ENCODE measurements around the gene SV2B. TPM values are rescaled to one million over a fixed set of nuclear protein-coding genes. Genes with fewer than 3 reads are reported as not detected.

The SV2B gene
- total and polyA plus RNA-seq, 9 donors, result 2.6 to 4.6 (median 3.1) TPM

DNA sequence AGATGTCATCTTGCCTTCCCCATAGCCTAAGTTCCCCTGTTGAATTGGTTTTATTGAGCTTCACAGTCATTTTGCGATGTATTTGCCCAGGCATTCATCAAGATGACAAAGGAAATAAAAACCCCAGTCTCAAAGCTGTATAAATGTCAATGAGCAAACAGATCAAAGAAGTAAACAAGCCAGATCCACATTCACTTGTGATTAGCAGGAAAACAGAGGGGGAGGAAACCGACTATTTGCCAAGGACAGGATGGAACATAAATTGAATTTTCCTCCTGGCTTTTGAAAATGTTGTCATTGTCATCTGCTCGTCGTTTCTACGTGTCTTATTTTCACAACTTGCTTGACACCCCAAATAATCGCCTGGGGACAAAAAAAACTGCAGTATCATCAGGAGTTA lies 83.5 kb downstream of the SV2B start:
- Histone ChIP-seq H3K4me3 (ENCODE audit: low read length) (no peak overlapping the region), H3K36me3 (ENCODE audit: control insufficient read depth, insufficient read depth, low read length) (no peaks in the 10 kb centered on the region), H3K27ac (ENCODE audit: low read length) (no peak overlapping the region), H3K27me3 (ENCODE audit: control insufficient read depth, insufficient read depth, low read length) (no peaks in the 10 kb centered on the region), H3K9me3 (replicated peaks; ENCODE audit: control insufficient read depth, low read depth, low read length) (no peaks in the 10 kb centered on the region), H3K4me1 (ENCODE audit: control insufficient read depth, insufficient read depth, low read length) (no peaks in the 10 kb centered on the region)
- DNase-seq, result no peak
- WGBS (ENCODE audit: insufficient coverage), result no CpG with 5 or more reads among the region's 6 CpGs

DNA sequence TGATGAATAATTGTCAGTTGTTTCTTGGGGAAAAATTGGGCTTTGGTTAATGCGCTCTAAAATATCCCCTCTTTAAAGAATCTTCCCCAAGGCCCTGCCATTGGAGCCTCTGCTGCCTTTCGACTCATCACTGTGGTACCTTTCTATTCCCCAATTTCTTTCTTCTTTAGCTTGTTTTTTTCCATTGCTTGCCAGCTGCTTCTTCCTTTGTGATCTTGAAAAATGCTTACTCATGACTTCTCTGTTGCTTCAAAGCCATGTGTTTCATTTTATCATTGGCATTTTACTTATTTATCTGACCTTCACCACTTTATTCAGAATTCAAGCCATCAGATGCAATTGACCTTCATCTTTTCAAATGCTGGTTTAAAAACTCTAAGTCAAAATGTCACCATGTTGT lies 84.4 kb downstream of the SV2B start:
- no peak overlapping the region for H3K27ac ChIP-seq (ENCODE audit: low read length)
- H3K9me3 ChIP-seq (replicated peaks; ENCODE audit: control insufficient read depth, low read depth, low read length), result no peaks in the 10 kb centered on the region
- no peak overlapping the region for H3K4me3 ChIP-seq (ENCODE audit: low read length)
- no peaks in the 10 kb centered on the region for H3K36me3 ChIP-seq (ENCODE audit: control insufficient read depth, insufficient read depth, low read length)
- no peak for DNase-seq
- WGBS (ENCODE audit: insufficient coverage), result 89% methylated on average over 1 of the region's 2 CpGs
- no peaks in the 10 kb centered on the region for H3K27me3 ChIP-seq (ENCODE audit: control insufficient read depth, insufficient read depth, low read length)
- H3K4me1 ChIP-seq (ENCODE audit: control insufficient read depth, insufficient read depth, low read length), result no peaks in the 10 kb centered on the region

DNA sequence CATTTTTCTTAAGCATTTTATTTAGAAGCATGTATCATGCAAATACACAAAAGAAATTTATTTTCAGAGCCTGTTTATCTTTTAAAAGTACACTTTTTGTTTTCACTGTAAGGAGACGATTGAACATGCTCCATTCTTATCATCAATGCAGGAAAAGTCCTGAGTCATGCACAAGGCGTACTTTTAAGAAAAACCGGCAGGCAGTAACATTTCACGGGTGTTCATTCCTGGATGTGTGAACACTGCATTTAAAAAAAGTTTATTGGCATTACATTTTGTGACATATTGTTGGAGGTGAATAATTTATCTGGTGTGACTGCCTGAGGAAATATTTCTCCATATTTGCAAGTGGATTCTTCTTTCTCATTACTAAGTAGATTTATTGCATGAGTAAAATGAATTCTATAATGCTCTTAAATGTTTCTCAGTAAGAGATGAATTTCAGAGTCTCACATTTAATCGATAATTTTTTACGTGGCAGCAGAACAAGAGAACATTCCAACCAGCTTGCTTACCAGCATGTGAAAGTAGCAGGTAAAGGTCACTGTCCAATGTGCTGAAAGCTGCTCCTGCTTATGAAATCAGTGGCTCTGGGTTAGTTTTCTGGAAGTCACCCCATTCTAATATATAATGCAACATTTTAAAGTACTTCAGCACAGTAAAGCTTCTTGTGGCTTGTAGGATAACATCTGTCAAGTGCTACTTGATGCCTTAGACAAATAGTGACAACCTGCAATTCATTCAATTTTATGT lies 87.0 kb downstream of the SV2B start:
- H3K4me1 ChIP-seq (ENCODE audit: control insufficient read depth, insufficient read depth, low read length), result no peaks in the 10 kb centered on the region
- peak; percentile 43 for DNase-seq
- WGBS (ENCODE audit: insufficient coverage), result 40% methylated on average over 1 of the region's 6 CpGs

DNA sequence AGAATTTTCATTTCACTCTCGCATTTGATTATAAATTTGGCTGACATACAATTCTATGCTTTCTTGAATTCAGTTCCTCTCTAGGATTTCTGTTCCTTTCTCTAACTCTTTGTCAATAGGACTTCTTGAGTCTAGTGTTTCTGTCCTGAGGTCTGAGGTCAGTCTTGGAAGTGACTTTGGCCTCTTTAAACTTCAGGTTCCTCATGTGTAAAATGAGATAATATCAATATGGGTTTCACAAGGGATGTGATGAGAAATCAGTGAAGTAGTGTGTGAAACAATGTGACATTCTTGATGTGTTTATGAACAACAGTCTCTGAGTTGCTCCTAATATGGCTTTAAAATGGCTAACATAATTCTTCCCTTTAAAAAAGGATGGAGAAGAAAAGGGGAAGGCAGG lies 92.2 kb downstream of the SV2B start:
- Histone ChIP-seq H3K27ac (ENCODE audit: low read length) (no peak overlapping the region), H3K27me3 (ENCODE audit: control insufficient read depth, insufficient read depth, low read length) (no peaks in the 10 kb centered on the region), H3K9me3 (replicated peaks; ENCODE audit: control insufficient read depth, low read depth, low read length) (no peaks in the 10 kb centered on the region), H3K36me3 (ENCODE audit: control insufficient read depth, insufficient read depth, low read length) (no peaks in the 10 kb centered on the region), H3K4me3 (ENCODE audit: low read length) (no peak overlapping the region), H3K4me1 (ENCODE audit: control insufficient read depth, insufficient read depth, low read length) (no peaks in the 10 kb centered on the region)
- no CpG with 5 or more reads among the region's 1 CpG for WGBS (ENCODE audit: insufficient coverage)
- DNase-seq, result no peak

More for the DNA sequence above, 87.0 kb downstream of the SV2B start:
- Histone ChIP-seq H3K36me3 (ENCODE audit: control insufficient read depth, insufficient read depth, low read length) (no peaks in the 10 kb centered on the region), H3K27ac (ENCODE audit: low read length) (no peak overlapping the region), H3K4me3 (ENCODE audit: low read length) (no peak overlapping the region), H3K27me3 (ENCODE audit: control insufficient read depth, insufficient read depth, low read length) (no peaks in the 10 kb centered on the region), H3K9me3 (replicated peaks; ENCODE audit: control insufficient read depth, low read depth, low read length) (no peaks in the 10 kb centered on the region)

DNA sequence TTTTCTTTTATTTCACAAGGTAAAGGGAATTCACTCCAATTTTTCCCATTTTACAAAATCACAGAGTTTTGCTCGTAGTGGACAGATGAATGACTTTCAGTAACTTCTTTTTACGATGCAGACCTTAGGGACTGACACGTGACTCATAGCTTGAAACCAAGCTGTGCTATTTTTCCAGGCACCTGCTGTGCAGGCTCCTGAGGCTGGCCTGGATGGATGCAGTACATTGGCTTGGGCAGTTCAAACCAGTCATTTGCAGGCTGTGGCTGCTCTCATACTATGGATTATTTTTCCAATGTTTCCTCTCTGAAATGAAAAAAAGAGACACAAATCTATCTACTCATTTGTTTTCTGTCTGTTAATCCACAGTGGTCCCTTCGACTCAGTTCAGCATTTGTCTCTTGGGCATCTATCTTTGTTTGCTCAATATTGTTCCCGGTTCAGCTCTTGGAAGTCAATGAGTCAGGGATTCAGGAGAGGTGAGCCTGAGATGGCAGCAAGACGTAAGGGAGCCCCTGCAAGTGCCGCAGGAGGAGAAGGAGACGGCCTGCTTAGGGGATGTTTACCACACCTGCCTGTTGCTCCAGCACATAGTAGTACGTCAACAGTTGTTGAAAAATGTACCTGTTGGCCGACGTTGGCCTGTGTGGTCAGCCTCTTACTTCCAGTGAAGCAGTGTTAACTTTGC lies 92.8 kb downstream of the SV2B start:
- Histone ChIP-seq H3K4me1 (ENCODE audit: control insufficient read depth, insufficient read depth, low read length) (no peaks in the 10 kb centered on the region), H3K9me3 (replicated peaks; ENCODE audit: control insufficient read depth, low read depth, low read length) (no peaks in the 10 kb centered on the region), H3K27me3 (ENCODE audit: control insufficient read depth, insufficient read depth, low read length) (no peaks in the 10 kb centered on the region), H3K27ac (ENCODE audit: low read length) (no peak overlapping the region), H3K36me3 (ENCODE audit: control insufficient read depth, insufficient read depth, low read length) (no peaks in the 10 kb centered on the region), H3K4me3 (ENCODE audit: low read length) (no peak overlapping the region)
- 71% methylated on average over 10 of the region's 11 CpGs for WGBS (ENCODE audit: insufficient coverage)
- no peak for DNase-seq

DNA sequence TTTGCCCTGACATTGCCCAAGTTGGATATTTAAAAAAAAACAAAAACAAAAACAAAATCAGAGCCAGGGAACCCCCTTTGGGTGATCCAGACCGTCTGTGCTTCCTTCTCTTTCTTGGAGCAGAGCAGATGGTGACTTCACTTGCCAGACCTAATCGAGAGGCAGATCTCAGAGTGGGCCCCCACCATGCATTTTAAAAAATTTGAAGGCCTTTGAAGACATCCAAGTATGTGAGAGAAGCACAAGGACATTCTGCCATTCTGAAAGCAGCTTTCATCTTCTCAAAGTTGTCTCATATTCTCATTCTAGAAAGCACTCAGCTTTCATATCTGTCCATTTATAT lies 93.3 kb downstream of the SV2B start:
- Histone ChIP-seq H3K27me3 (ENCODE audit: control insufficient read depth, insufficient read depth, low read length) (no peaks in the 10 kb centered on the region), H3K36me3 (ENCODE audit: control insufficient read depth, insufficient read depth, low read length) (no peaks in the 10 kb centered on the region), H3K4me3 (ENCODE audit: low read length) (no peak overlapping the region), H3K27ac (ENCODE audit: low read length) (no peak overlapping the region), H3K9me3 (replicated peaks; ENCODE audit: control insufficient read depth, low read depth, low read length) (no peaks in the 10 kb centered on the region), H3K4me1 (ENCODE audit: control insufficient read depth, insufficient read depth, low read length) (no peaks in the 10 kb centered on the region)
- DNase-seq, result no peak
- WGBS (ENCODE audit: insufficient coverage), result no CpG with 5 or more reads among the region's 2 CpGs

DNA sequence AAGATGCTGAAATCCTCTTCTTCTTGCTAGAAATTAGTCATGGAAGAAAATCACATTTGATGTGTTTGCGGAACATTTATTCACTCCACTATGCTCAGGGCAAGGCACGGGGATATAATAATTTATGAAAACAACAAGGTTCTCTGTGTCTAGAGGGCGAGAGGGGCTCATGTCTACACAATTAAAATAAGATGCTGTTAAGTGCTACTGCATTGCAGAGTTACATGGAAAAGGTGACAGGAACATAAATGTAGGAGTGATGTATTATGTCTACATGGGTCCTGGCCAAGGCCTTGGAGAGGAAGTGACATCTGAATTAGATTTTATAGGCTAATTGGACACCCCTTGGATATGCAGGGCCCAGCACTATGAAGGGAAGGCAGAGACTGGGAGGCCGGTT lies 96.1 kb downstream of the SV2B start:
- no peak overlapping the region for H3K4me3 ChIP-seq (ENCODE audit: low read length)
- no peaks in the 10 kb centered on the region for H3K4me1 ChIP-seq (ENCODE audit: control insufficient read depth, insufficient read depth, low read length)
- H3K27ac ChIP-seq (ENCODE audit: low read length), result no peak overlapping the region
- no peak for DNase-seq
- no peaks in the 10 kb centered on the region for H3K9me3 ChIP-seq (replicated peaks; ENCODE audit: control insufficient read depth, low read depth, low read length)
- H3K36me3 ChIP-seq (ENCODE audit: control insufficient read depth, insufficient read depth, low read length), result no peaks in the 10 kb centered on the region
- 50% methylated on average over 2 of the region's 4 CpGs for WGBS (ENCODE audit: insufficient coverage)
- no peaks in the 10 kb centered on the region for H3K27me3 ChIP-seq (ENCODE audit: control insufficient read depth, insufficient read depth, low read length)

DNA sequence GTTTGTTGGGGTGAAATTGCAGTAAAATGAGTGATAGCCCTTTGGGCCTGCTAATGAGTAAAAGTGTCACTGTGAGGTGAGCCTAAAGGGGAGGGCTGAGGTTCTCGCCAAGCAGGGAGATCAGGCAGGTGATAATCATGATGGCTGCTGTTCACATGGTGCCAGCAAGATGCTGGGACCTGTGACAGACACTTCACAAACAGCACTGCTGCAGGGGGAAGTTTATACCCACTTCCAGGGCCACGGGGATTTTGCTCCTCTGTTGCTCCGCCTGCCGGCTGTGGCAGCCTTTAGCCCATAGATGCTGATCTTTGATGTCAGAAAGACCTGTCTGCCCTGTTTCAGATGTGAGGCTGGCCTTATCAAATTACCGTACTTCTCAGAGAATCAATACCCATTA lies 96.7 kb downstream of the SV2B start:
- WGBS (ENCODE audit: insufficient coverage), result 61% methylated on average over 4 of the region's 5 CpGs
- no peaks in the 10 kb centered on the region for H3K9me3 ChIP-seq (replicated peaks; ENCODE audit: control insufficient read depth, low read depth, low read length)

DNA sequence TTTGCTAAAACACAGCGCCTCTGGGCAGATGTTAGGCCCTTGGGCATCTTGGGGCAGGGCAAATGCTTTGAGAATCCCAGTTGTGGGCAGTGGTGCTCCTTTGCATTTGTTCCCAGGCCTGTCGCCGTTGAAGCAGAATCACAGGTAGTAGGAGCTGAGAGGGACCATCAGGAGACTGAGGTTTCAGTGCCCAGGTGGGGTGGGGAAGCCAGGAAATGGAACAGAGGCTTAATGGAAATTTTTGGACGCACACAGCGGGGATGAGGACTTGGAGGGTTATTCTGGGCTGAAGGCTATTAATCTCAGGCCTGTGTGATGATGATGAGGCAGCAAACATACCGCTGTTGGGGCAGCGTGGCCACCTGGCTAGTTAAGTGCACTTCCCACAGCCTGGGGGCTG lies 99.5 kb downstream of the SV2B start:
- Histone ChIP-seq H3K36me3 (ENCODE audit: control insufficient read depth, insufficient read depth, low read length) (no peaks in the 10 kb centered on the region), H3K4me1 (ENCODE audit: control insufficient read depth, insufficient read depth, low read length) (no peaks in the 10 kb centered on the region), H3K27ac (ENCODE audit: low read length) (no peak overlapping the region), H3K4me3 (ENCODE audit: low read length) (no peak overlapping the region), H3K27me3 (ENCODE audit: control insufficient read depth, insufficient read depth, low read length) (no peaks in the 10 kb centered on the region), H3K9me3 (replicated peaks; ENCODE audit: control insufficient read depth, low read depth, low read length) (no peaks in the 10 kb centered on the region)
- 82% methylated on average over 7 of the region's 7 CpGs for WGBS (ENCODE audit: insufficient coverage)
- no peak for DNase-seq

More for the DNA sequence above, 96.7 kb downstream of the SV2B start:
- DNase-seq, result no peak
- Histone ChIP-seq H3K4me3 (ENCODE audit: low read length) (no peak overlapping the region), H3K27me3 (ENCODE audit: control insufficient read depth, insufficient read depth, low read length) (no peaks in the 10 kb centered on the region), H3K4me1 (ENCODE audit: control insufficient read depth, insufficient read depth, low read length) (no peaks in the 10 kb centered on the region), H3K36me3 (ENCODE audit: control insufficient read depth, insufficient read depth, low read length) (no peaks in the 10 kb centered on the region), H3K27ac (ENCODE audit: low read length) (no peak overlapping the region)

DNA sequence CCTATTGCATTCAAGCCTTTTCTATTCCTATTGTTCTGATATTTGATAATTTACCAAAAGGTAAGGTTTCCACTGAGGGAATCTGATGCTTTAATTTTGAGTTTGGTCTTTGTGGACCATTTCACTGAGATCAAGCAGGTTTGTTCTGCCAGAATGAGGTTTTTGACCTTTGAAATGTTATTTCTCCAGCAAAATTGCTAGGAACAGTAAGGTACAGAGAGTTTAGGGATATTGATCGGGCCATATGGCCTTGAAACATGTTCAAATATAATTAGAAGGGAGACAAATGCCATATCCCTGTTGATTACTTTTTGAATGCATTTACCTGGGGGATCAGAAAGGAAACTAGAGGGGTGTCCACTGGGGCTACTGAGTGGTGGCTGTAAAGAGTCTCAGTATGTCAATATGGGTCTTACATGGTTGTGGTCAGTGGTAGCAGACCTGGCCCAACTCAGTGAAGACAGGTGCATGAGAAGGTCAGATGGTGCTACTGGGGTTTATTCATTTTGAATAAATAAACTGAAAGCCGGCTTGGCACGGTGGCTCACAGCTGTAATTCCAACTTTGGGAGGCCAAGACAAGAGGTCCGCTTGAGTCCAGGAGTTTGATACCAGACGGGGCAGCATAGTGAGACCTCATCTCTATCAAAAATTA lies 100.2 kb downstream of the SV2B start:
- no peak for DNase-seq
- Histone ChIP-seq H3K36me3 (ENCODE audit: control insufficient read depth, insufficient read depth, low read length) (no peaks in the 10 kb centered on the region), H3K4me1 (ENCODE audit: control insufficient read depth, insufficient read depth, low read length) (no peaks in the 10 kb centered on the region), H3K4me3 (ENCODE audit: low read length) (no peak overlapping the region), H3K27ac (ENCODE audit: low read length) (no peak overlapping the region), H3K9me3 (replicated peaks; ENCODE audit: control insufficient read depth, low read depth, low read length) (no peaks in the 10 kb centered on the region), H3K27me3 (ENCODE audit: control insufficient read depth, insufficient read depth, low read length) (no peaks in the 10 kb centered on the region)
- 90% methylated on average over 4 of the region's 5 CpGs for WGBS (ENCODE audit: insufficient coverage)

All from muscle of leg (tissue), 11 donors.